Testis (tissue), 2 donors: Measurements from ENCODE around the gene MLN.

ENCODE experiments used
- CTCF ChIP-seq, 3 experiments: fragments of 450-650 bp in 2 of 3; fragments of 200-600 bp in 1 of 3; sonication (generic) in 1 of 3; IDR thresholded peaks; one replicate each; pipeline ENCODE4 v1.5.1; 2016 to 2019; ENCODE audit warnings: antibody characterized with exemption in 3 of 3, mild to moderate bottlenecking in 2 of 3, moderate library complexity in 1 of 3
- POLR2A ChIP-seq: fragments of 450-650 bp; IDR thresholded peaks from one replicate; pipeline ENCODE4 v1.6.1; 2017; ENCODE audit warnings: antibody characterized with exemption, mild to moderate bottlenecking, moderate library complexity

- TF ChIP-seq POLR2A, result no peak
- TF ChIP-seq CTCF (IDR thresholded peaks at IDR 0.05), result no peak
These were observed 34.5 kb downstream of the MLN start for GRCh38 chr6:33769248-33769821.
